Measurements from ENCODE around the gene PRUNE2. TPM values are rescaled to one million over a fixed set of nuclear protein-coding genes. Genes with fewer than 3 reads are reported as not detected.

The PRUNE2 gene
- total and polyA plus RNA-seq, 11 donors, result 0.51 to 7.7 (median 1.4) TPM

- H3K4me1 ChIP-seq, result peaks cover 0 to 4% (median 0%) of the 10 kb centered on the region in 12 donors
- H3K36me3 ChIP-seq, result no peaks in the 10 kb centered on the region
- TF ChIP-seq CTCF (IDR thresholded peaks at IDR 0.05) (no peak), POLR2A (IDR thresholded peaks at IDR 0.05) (no peak)
- ATAC-seq (no peak), DNase-seq (no peak)
- 83 to 86% (median 86%) methylated on average over 6 of the region's 6 CpGs for WGBS, 4 donors
- H3K27ac ChIP-seq, result no peak overlapping the region
- no peaks in the 10 kb centered on the region for H3K9me3 ChIP-seq
- H3K27me3 ChIP-seq, result peaks cover 0 to 2% (median 0%) of the 10 kb centered on the region in 9 donors
- H3K4me3 ChIP-seq, result no peak overlapping the region
- intact Hi-C loops (cut with DNase I), result no loop called here
Measured at GRCh38 chr9:76730801-76731200, 175.1 kb downstream of the PRUNE2 start.

- DNase-seq, result no peak
- Histone ChIP-seq H3K4me3 (no peak overlapping the region), H3K27ac (no peak overlapping the region), H3K4me1 (peaks cover 0 to 4% (median 0%) of the 10 kb centered on the region in 12 donors), H3K27me3 (peaks cover 0 to 6% (median 0%) of the 10 kb centered on the region in 9 donors), H3K36me3 (no peaks in the 10 kb centered on the region), H3K9me3 (no peaks in the 10 kb centered on the region)
- TF ChIP-seq CTCF (IDR thresholded peaks at IDR 0.05), result no peak
- TF ChIP-seq POLR2A (IDR thresholded peaks at IDR 0.05), result no peak
- intact Hi-C loops (cut with DNase I), result no loop called here
- 90 to 95% (median 93%) methylated on average over 8 of the region's 8 CpGs for WGBS, 4 donors
- ATAC-seq, result no peak
Measured at GRCh38 chr9:76729980-76730737, 175.8 kb downstream of the PRUNE2 start.

- no peak overlapping the region for H3K4me3 ChIP-seq
- DNase-seq (no peak), ATAC-seq (no peak)
- no peaks in the 10 kb centered on the region for H3K36me3 ChIP-seq
- H3K27me3 ChIP-seq, result peaks cover 0 to 17% (median 0%) of the 10 kb centered on the region in 9 donors
- TF ChIP-seq POLR2A (IDR thresholded peaks at IDR 0.05) (no peak), CTCF (IDR thresholded peaks at IDR 0.05) (no peak)
- 84 to 89% (median 86%) methylated on average over 3 of the region's 3 CpGs for WGBS, 4 donors
- H3K4me1 ChIP-seq, result peaks cover 0 to 4% (median 0%) of the 10 kb centered on the region in 12 donors
- intact Hi-C loops (cut with DNase I), result no loop called here
- H3K27ac ChIP-seq, result no peak overlapping the region
- no peaks in the 10 kb centered on the region for H3K9me3 ChIP-seq
Measured at GRCh38 chr9:76729116-76729515, 176.8 kb downstream of the PRUNE2 start.

- H3K27me3 ChIP-seq, result peaks cover 0 to 26% (median 0%) of the 10 kb centered on the region in 9 donors
- ATAC-seq, result no peak
- TF ChIP-seq CTCF (IDR thresholded peaks at IDR 0.05) (no peak), POLR2A (IDR thresholded peaks at IDR 0.05) (no peak)
- H3K4me1 ChIP-seq, result no peaks in the 10 kb centered on the region
- 61 to 74% (median 63%) methylated on average over 6 of the region's 6 CpGs for WGBS, 4 donors
- intact Hi-C loops (cut with DNase I), result no loop called here
- H3K4me3 ChIP-seq, result no peak overlapping the region
- no peak for DNase-seq
- H3K27ac ChIP-seq, result no peak overlapping the region
- no peaks in the 10 kb centered on the region for H3K36me3 ChIP-seq
- no peaks in the 10 kb centered on the region for H3K9me3 ChIP-seq
Measured at GRCh38 chr9:76725885-76726284, 180.0 kb downstream of the PRUNE2 start.

All from heart left ventricle (tissue), 16 donors.